Stimulated activated naive CD8-positive, alpha-beta T cell treated with anti-CD3 and anti-CD28 coated beads, Interleukin-15, Interleukin-2, amounts not matched to agents 100 ng/mL and 50 ng/mL, for 24 hours (primary cell): ENCODE measurements around the gene LHX1.

Experiments used
- H3K27ac Mint-ChIP-seq: one replicate; pipeline ENCODE4 v1.8.0; 2021; ENCODE audit warnings: mild to moderate bottlenecking, mixed read lengths
- H3K27me3 Mint-ChIP-seq: one replicate; pipeline ENCODE4 v1.8.0; 2021; ENCODE audit warnings: mixed read lengths
- H3K36me3 Mint-ChIP-seq: one replicate; pipeline ENCODE4 v1.8.0; 2021; ENCODE audit warnings: low read depth, mixed read lengths
- H3K4me1 Mint-ChIP-seq: one replicate; pipeline ENCODE4 v1.8.0; 2021; ENCODE audit warnings: low read depth, mixed read lengths
- H3K4me3 Mint-ChIP-seq: one replicate; pipeline ENCODE4 v1.8.0; 2021; ENCODE audit warnings: mild to moderate bottlenecking, mixed read lengths
- H3K9me3 Mint-ChIP-seq: one replicate; pipeline ENCODE4 v1.8.0; 2021; ENCODE audit warnings: mixed read lengths

Gene LHX1

GRCh38 chr17:36913132-36913531 is 24.1 kb upstream of the LHX1 start:
- no peaks in the 10 kb centered on the region for H3K36me3 Mint-ChIP-seq
- no peaks in the 10 kb centered on the region for H3K9me3 Mint-ChIP-seq
- H3K4me3 Mint-ChIP-seq, result no peak overlapping the region
- H3K4me1 Mint-ChIP-seq, result peaks cover 3% of the 10 kb centered on the region
- no peak overlapping the region for H3K27ac Mint-ChIP-seq
- H3K27me3 Mint-ChIP-seq, result peaks cover 24% of the 10 kb centered on the region

GRCh38 chr17:36918211-36918691 is 19.0 kb upstream of the LHX1 start:
- Mint-ChIP-seq H3K9me3 (no peaks in the 10 kb centered on the region), H3K4me1 (peaks cover 20% of the 10 kb centered on the region), H3K36me3 (no peaks in the 10 kb centered on the region), H3K27ac (no peak overlapping the region), H3K4me3 (no peak overlapping the region), H3K27me3 (peaks cover 40% of the 10 kb centered on the region)

GRCh38 chr17:36919407-36919968 is 17.8 kb upstream of the LHX1 start:
- H3K4me3 Mint-ChIP-seq, result no peak overlapping the region
- H3K36me3 Mint-ChIP-seq, result no peaks in the 10 kb centered on the region
- H3K9me3 Mint-ChIP-seq, result no peaks in the 10 kb centered on the region
- peaks cover 41% of the 10 kb centered on the region for H3K27me3 Mint-ChIP-seq
- peaks cover 20% of the 10 kb centered on the region for H3K4me1 Mint-ChIP-seq
- H3K27ac Mint-ChIP-seq, result no peak overlapping the region

GRCh38 chr17:36920032-36921005 is 17.0 kb upstream of the LHX1 start:
- H3K27me3 Mint-ChIP-seq, result peaks cover 43% of the 10 kb centered on the region
- peak overlapping the region; percentile 58 for H3K4me3 Mint-ChIP-seq
- H3K9me3 Mint-ChIP-seq, result no peaks in the 10 kb centered on the region
- peak overlapping the region; percentile 87 for H3K27ac Mint-ChIP-seq
- no peaks in the 10 kb centered on the region for H3K36me3 Mint-ChIP-seq
- H3K4me1 Mint-ChIP-seq, result peaks cover 20% of the 10 kb centered on the region

- no peaks in the 10 kb centered on the region for H3K9me3 Mint-ChIP-seq
- peak overlapping the region; percentile 87 for H3K27ac Mint-ChIP-seq
- peaks cover 49% of the 10 kb centered on the region for H3K27me3 Mint-ChIP-seq
- H3K4me3 Mint-ChIP-seq, result peak overlapping the region; percentile 14
- H3K4me1 Mint-ChIP-seq, result peaks cover 20% of the 10 kb centered on the region
- no peaks in the 10 kb centered on the region for H3K36me3 Mint-ChIP-seq
Measured at GRCh38 chr17:36921095-36921851, 16.0 kb upstream of the LHX1 start.

- Mint-ChIP-seq H3K36me3 (no peaks in the 10 kb centered on the region), H3K4me3 (no peak overlapping the region), H3K4me1 (peaks cover 20% of the 10 kb centered on the region), H3K9me3 (no peaks in the 10 kb centered on the region), H3K27me3 (peaks cover 54% of the 10 kb centered on the region), H3K27ac (no peak overlapping the region)
Measured at GRCh38 chr17:36922175-36922574, 15.1 kb upstream of the LHX1 start.

- H3K4me1 Mint-ChIP-seq, result peaks cover 30% of the 10 kb centered on the region
- peaks cover 66% of the 10 kb centered on the region for H3K27me3 Mint-ChIP-seq
- no peak overlapping the region for H3K4me3 Mint-ChIP-seq
- H3K9me3 Mint-ChIP-seq, result no peaks in the 10 kb centered on the region
- no peaks in the 10 kb centered on the region for H3K36me3 Mint-ChIP-seq
- no peak overlapping the region for H3K27ac Mint-ChIP-seq
Measured at GRCh38 chr17:36923814-36924221, 13.5 kb upstream of the LHX1 start.

GRCh38 chr17:36926226-36926625 is 11.0 kb upstream of the LHX1 start:
- peaks cover 21% of the 10 kb centered on the region for H3K4me1 Mint-ChIP-seq
- H3K9me3 Mint-ChIP-seq, result no peaks in the 10 kb centered on the region
- H3K4me3 Mint-ChIP-seq, result no peak overlapping the region
- peaks cover 76% of the 10 kb centered on the region for H3K27me3 Mint-ChIP-seq
- no peak overlapping the region for H3K27ac Mint-ChIP-seq
- no peaks in the 10 kb centered on the region for H3K36me3 Mint-ChIP-seq

- Mint-ChIP-seq H3K27ac (no peak overlapping the region), H3K9me3 (no peaks in the 10 kb centered on the region), H3K27me3 (peaks cover 76% of the 10 kb centered on the region), H3K36me3 (no peaks in the 10 kb centered on the region), H3K4me3 (no peak overlapping the region), H3K4me1 (peaks cover 16% of the 10 kb centered on the region)
Measured at GRCh38 chr17:36926701-36927100, 10.6 kb upstream of the LHX1 start.

GRCh38 chr17:36928471-36929345 is 8.6 kb upstream of the LHX1 start:
- Mint-ChIP-seq H3K9me3 (no peaks in the 10 kb centered on the region), H3K4me1 (peaks cover 30% of the 10 kb centered on the region), H3K36me3 (no peaks in the 10 kb centered on the region), H3K27me3 (peaks cover 83% of the 10 kb centered on the region), H3K27ac (no peak overlapping the region), H3K4me3 (no peak overlapping the region)

GRCh38 chr17:36929851-36930582 is 7.3 kb upstream of the LHX1 start:
- H3K27me3 Mint-ChIP-seq, result peaks cover 91% of the 10 kb centered on the region
- no peaks in the 10 kb centered on the region for H3K36me3 Mint-ChIP-seq
- no peaks in the 10 kb centered on the region for H3K9me3 Mint-ChIP-seq
- no peak overlapping the region for H3K27ac Mint-ChIP-seq
- H3K4me1 Mint-ChIP-seq, result peaks cover 39% of the 10 kb centered on the region
- no peak overlapping the region for H3K4me3 Mint-ChIP-seq

- no peak overlapping the region for H3K4me3 Mint-ChIP-seq
- no peaks in the 10 kb centered on the region for H3K36me3 Mint-ChIP-seq
- H3K27me3 Mint-ChIP-seq, result peaks cover 91% of the 10 kb centered on the region
- H3K4me1 Mint-ChIP-seq, result peaks cover 44% of the 10 kb centered on the region
- no peak overlapping the region for H3K27ac Mint-ChIP-seq
- H3K9me3 Mint-ChIP-seq, result no peaks in the 10 kb centered on the region
Measured at GRCh38 chr17:36930583-36930900, 6.7 kb upstream of the LHX1 start.

- H3K4me3 Mint-ChIP-seq, result no peak overlapping the region
- peaks cover 50% of the 10 kb centered on the region for H3K4me1 Mint-ChIP-seq
- H3K27ac Mint-ChIP-seq, result no peak overlapping the region
- peaks cover 91% of the 10 kb centered on the region for H3K27me3 Mint-ChIP-seq
- H3K36me3 Mint-ChIP-seq, result no peaks in the 10 kb centered on the region
- H3K9me3 Mint-ChIP-seq, result no peaks in the 10 kb centered on the region
Measured at GRCh38 chr17:36931096-36931696, 6.1 kb upstream of the LHX1 start.
